GM12878 (cell line): Measurements from ENCODE around the gene NLRP7. TPM values are rescaled to one million over a fixed set of nuclear protein-coding genes. Genes with fewer than 3 reads are reported as not detected.

ENCODE experiments used
- ATAC-seq: fragments of 200-7000 bp; cut with Tn5 transposase; 3 replicates; pipeline ENCODE4 v1.9.1; 2020; ENCODE audit warnings: mild to moderate bottlenecking, moderate library complexity
- BruUV-seq: library from RNA; stranded (reverse); fragments of 400-500 nt; replicated peaks from 2 replicates; lab custom pipeline; 2021; lab: Mats Ljungman, UMichigan
- CTCF ChIA-PET: fragments of 300-600 bp; sonication (Branson Sonifier 250); formaldehyde crosslinking; extraction: SDS; loops from one replicate; lab custom pipeline; 2021; ENCODE audit warnings: inconsistent platforms; lab: Yijun Ruan, JAX
- POLR2A ChIA-PET: fragments of 350-600 bp; formaldehyde crosslinking; extraction: SDS; loops from one replicate; lab custom pipeline; 2021; ENCODE audit warnings: inconsistent platforms; lab: Charles Lee
- RAD21 ChIA-PET: fragments of 300-600 bp; sonication (Branson Sonifier 250); formaldehyde crosslinking; loops from one replicate; lab custom pipeline; 2023; ENCODE audit warnings: antibody characterized with exemption; ENCODE audit not compliant: unreplicated experiment; lab: Charles Lee
- SMC1A ChIA-PET: fragments of 300-600 bp; sonication (Branson Sonifier 250); formaldehyde crosslinking; loops from one replicate; lab custom pipeline; 2023; ENCODE audit not compliant: unreplicated experiment, uncharacterized antibody; lab: Charles Lee
- DNase-seq: peaks from one replicate; pipeline ENCODE4 v3.0.0-alpha.2; 2011; ENCODE audit warnings: low read depth, low spot score
- FAIRE-seq: peaks from 3 replicates; lab custom pipeline; 2011; peaks lifted over from hg19 to GRCh38; lab: Jason Lieb, UNC
- H2AFZ ChIP-seq: 2 replicates; pipeline ENCODE4 v1.6.0; 2011; ENCODE audit warnings: low read depth, low read length, control low read depth; ENCODE audit not compliant: control insufficient read depth
- H3K27ac ChIP-seq: 2 replicates; pipeline ENCODE4 v1.5.1; 2011; ENCODE audit warnings: control low read depth; ENCODE audit not compliant: control insufficient read depth, insufficient read depth
- H3K27me3 ChIP-seq, 2 experiments: replicated peaks in 1 of 2; 2 replicates each; pipeline versions ENCODE4 v1.6.0 to v1.6.1; 2011; ENCODE audit warnings: low read length in 1 of 2; ENCODE audit not compliant: control insufficient read depth in 2 of 2, insufficient read depth in 2 of 2
- H3K36me3 ChIP-seq, 2 experiments: 2 replicates each; pipeline ENCODE4 v1.5.1; 2011; ENCODE audit warnings: low read length in 1 of 2; ENCODE audit not compliant: control insufficient read depth in 2 of 2, insufficient read depth in 2 of 2
- H3K4me1 ChIP-seq: 2 replicates; pipeline ENCODE4 v1.6.1; 2011; ENCODE audit warnings: mild to moderate bottlenecking, low read length, moderate library complexity, mixed read lengths; ENCODE audit not compliant: control insufficient read depth, insufficient read depth
- H3K4me2 ChIP-seq: 2 replicates; pipeline ENCODE4 v1.6.0; 2011; ENCODE audit warnings: control low read depth; ENCODE audit not compliant: control insufficient read depth, insufficient read depth
- H3K4me3 ChIP-seq: fragments of 200-600 bp; sonication (generic); 2 replicates; pipeline ENCODE4 v1.5.1; 2016
- H3K79me2 ChIP-seq: 2 replicates; pipeline ENCODE4 v1.6.0; 2011; ENCODE audit warnings: low read length; ENCODE audit not compliant: control insufficient read depth, insufficient read depth
- H3K9ac ChIP-seq: 2 replicates; pipeline ENCODE4 v1.8.0; 2011; ENCODE audit warnings: low read length, control low read depth, mixed read lengths; ENCODE audit not compliant: control insufficient read depth, insufficient read depth
- H3K9me3 ChIP-seq: replicated peaks from 3 replicates; pipeline ENCODE4 v1.5.1; 2011; ENCODE audit warnings: mild to moderate bottlenecking, low read length; ENCODE audit not compliant: control insufficient read depth, insufficient read depth
- H4K20me1 ChIP-seq: 2 replicates; pipeline ENCODE4 v1.6.0; 2011; ENCODE audit not compliant: control insufficient read depth, insufficient read depth
- BRCA1 ChIP-seq: IDR thresholded peaks from 2 replicates; pipeline ENCODE4 v1.6.1; 2011; ENCODE audit warnings: low read depth, low read length, improper control_type of control experiment
- CHD2 ChIP-seq: IDR thresholded peaks from 2 replicates; pipeline ENCODE4 v1.6.1; 2011; ENCODE audit warnings: low read depth, low read length, improper control_type of control experiment, borderline replicate concordance
- MEF2B ChIP-seq: fragments of 450-650 bp; IDR thresholded peaks from 2 replicates; pipeline ENCODE4 v1.6.1; 2018; ENCODE audit warnings: mild to moderate bottlenecking, moderate library complexity; ENCODE audit not compliant: partially characterized antibody, poor library complexity, severe bottlenecking
- WGBS: methylation state at CpG from one replicate; pipeline ENCODE4 v1.1.6; 2016; ENCODE audit warnings: low lambda C conversion rate; ENCODE audit not compliant: insufficient replicate concordance, insufficient coverage; ENCODE audit errors: missing lambda C conversion rate; 5-methylcytosine and 5-hydroxymethylcytosine counted together
- in situ Hi-C: fragments of 300-500 bp; cut with MboI; formaldehyde crosslinking; loops from 9 replicates; pipeline ENCODE4 v1.14.3; 2018; ENCODE audit warnings: mixed read lengths
- intact Hi-C: fragments of 100-400 bp; cut with micrococcal nuclease; formaldehyde crosslinking; loops from one replicate; pipeline ENCODE4 v1.14.2; 2022; ENCODE audit not compliant: unreplicated experiment
- polyA plus RNA-seq, 11 experiments: library from polyadenylated mRNA; depleted of rRNA in 4 of 11; unstranded in 6 of 11; stranded (reverse) in 5 of 11; fragments of >200 nt; fragmentation: Nextera tagmentation in 4 of 11; fragmentation: Illumina TruSeq in 1 of 11; extraction: Ambion mirVana in 4 of 11; extraction: Trizol in 1 of 11; gene quantifications; 1 replicate in 1 of 11; 2 replicates in 10 of 11; pipeline versions ENCODE4 v1.2.1 to v1.2.3, GENCODE V29; 2011 to 2016; ENCODE audit warnings: inconsistent platforms in 2 of 11, missing spikeins in 2 of 11, low read depth in 1 of 11
- total RNA-seq, 4 experiments: library from RNA; depleted of rRNA in 3 of 4; stranded (reverse); fragments of >200 nt in 3 of 4; fragmentation: Illumina TruSeq in 1 of 4; extraction: Trizol in 1 of 4; gene quantifications; 2 replicates each; pipeline versions ENCODE4 v1.2.1 to v1.2.3, GENCODE V29; 2013 to 2021
- TF ChIP-seq, protein P1 (sequence below): fragments of 450-650 bp; formaldehyde crosslinking; IDR thresholded peaks from 2 replicates; pipeline ENCODE4 v1.4.0; 2022; ENCODE audit warnings: mild to moderate bottlenecking, moderate library complexity
- TF ChIP-seq, protein P2 (sequence below): fragments of 450-650 bp; IDR thresholded peaks from 2 replicates; pipeline ENCODE4 v1.6.1; 2017; ENCODE audit warnings: mild to moderate bottlenecking
- TF ChIP-seq, protein P3 (sequence below): IDR thresholded peaks from 2 replicates; pipeline ENCODE4 v1.6.1; 2012; ENCODE audit warnings: low read depth, low read length, improper control_type of control experiment

NLRP7 gene
- total and polyA plus RNA-seq, 10 of the 15 experiments (the other 5 are each of a cell fraction or from before 2014, with no cell fraction given) = 0.08 to 3.4 (median 0.31) TPM

DNA sequence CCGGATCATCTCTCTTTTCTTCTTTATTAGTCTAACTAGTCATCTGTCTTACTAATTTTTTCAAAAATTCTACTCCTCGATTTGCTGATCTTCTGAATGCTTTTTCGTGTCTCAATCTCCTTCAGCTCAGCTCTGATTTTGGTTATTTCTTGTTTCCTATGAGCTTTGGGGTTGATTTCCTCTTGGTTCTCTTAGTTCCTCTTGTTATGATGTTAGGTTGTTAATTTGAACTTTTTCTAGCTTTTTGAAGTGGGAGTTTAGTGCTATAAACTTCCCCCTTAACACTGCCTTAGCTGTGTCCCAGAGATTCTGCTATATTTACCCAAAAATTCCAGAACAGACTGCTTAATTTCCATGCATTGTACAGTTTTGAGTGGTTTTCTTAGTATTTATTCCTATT, 69.9 kb downstream of the NLRP7 start:
- H3K9me3 ChIP-seq = no peaks in the 10 kb centered on the region
- in situ Hi-C loops (no loop called here), intact Hi-C loops (no loop called here)
- H3K4me2 ChIP-seq = no peak overlapping the region
- no peak overlapping the region for H3K27ac ChIP-seq
- ChIA-PET CTCF (interaction anchor here (0.9 kb wide), 1 partner anchor 81 kb away, joined by 3 read pairs; no protein-coding TSS in a partner anchor), RAD21 (no interaction called here), POLR2A (no interaction called here), SMC1A (no interaction called here)
- H3K27me3 ChIP-seq = no peaks in the 10 kb centered on the region; a peak in 1 of 4 replicates
- H3K9ac ChIP-seq = no peak overlapping the region
- H2AFZ ChIP-seq = no peak overlapping the region
- WGBS = 10% methylated on average over 3 of the region's 3 CpGs
- no peak overlapping the region for H3K4me3 ChIP-seq
- no peak for DNase-seq
- BruUV-seq = no TSS peak
- H3K79me2 ChIP-seq = no peaks in the 10 kb centered on the region
- TF ChIP-seq MEF2B = no peak
- TF ChIP-seq BRCA1 = no peak
- TF ChIP-seq CHD2 = no peak
- TF ChIP-seq, protein P1, sequence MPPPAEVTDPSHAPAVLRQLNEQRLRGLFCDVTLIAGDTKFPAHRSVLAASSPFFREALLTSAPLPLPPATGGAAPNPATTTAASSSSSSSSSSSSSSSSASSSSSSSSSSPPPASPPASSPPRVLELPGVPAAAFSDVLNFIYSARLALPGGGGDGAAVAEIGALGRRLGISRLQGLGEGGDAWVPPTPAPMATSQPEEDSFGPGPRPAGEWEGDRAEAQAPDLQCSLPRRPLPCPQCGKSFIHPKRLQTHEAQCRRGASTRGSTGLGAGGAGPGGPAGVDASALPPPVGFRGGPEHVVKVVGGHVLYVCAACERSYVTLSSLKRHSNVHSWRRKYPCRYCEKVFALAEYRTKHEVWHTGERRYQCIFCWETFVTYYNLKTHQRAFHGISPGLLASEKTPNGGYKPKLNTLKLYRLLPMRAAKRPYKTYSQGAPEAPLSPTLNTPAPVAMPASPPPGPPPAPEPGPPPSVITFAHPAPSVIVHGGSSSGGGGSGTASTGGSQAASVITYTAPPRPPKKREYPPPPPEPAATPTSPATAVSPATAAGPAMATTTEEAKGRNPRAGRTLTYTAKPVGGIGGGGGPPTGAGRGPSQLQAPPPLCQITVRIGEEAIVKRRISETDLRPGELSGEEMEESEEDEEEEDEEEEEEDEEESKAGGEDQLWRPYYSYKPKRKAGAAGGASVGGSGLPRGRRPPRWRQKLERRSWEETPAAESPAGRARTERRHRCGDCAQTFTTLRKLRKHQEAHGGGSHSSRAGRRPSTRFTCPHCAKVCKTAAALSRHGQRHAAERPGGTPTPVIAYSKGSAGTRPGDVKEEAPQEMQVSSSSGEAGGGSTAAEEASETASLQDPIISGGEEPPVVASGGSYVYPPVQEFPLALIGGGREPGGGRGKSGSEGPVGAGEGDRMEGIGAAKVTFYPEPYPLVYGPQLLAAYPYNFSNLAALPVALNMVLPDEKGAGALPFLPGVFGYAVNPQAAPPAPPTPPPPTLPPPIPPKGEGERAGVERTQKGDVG (CRISPR knock-in tag) = no peak
- TF ChIP-seq, protein P2, sequence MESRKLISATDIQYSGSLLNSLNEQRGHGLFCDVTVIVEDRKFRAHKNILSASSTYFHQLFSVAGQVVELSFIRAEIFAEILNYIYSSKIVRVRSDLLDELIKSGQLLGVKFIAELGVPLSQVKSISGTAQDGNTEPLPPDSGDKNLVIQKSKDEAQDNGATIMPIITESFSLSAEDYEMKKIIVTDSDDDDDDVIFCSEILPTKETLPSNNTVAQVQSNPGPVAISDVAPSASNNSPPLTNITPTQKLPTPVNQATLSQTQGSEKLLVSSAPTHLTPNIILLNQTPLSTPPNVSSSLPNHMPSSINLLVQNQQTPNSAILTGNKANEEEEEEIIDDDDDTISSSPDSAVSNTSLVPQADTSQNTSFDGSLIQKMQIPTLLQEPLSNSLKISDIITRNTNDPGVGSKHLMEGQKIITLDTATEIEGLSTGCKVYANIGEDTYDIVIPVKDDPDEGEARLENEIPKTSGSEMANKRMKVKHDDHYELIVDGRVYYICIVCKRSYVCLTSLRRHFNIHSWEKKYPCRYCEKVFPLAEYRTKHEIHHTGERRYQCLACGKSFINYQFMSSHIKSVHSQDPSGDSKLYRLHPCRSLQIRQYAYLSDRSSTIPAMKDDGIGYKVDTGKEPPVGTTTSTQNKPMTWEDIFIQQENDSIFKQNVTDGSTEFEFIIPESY = no peak
- TF ChIP-seq, protein P3, sequence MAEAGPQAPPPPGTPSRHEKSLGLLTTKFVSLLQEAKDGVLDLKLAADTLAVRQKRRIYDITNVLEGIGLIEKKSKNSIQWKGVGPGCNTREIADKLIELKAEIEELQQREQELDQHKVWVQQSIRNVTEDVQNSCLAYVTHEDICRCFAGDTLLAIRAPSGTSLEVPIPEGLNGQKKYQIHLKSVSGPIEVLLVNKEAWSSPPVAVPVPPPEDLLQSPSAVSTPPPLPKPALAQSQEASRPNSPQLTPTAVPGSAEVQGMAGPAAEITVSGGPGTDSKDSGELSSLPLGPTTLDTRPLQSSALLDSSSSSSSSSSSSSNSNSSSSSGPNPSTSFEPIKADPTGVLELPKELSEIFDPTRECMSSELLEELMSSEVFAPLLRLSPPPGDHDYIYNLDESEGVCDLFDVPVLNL = no peak
- no peaks in the 10 kb centered on the region for H3K4me1 ChIP-seq
- no peak for ATAC-seq
- H4K20me1 ChIP-seq = no peaks in the 10 kb centered on the region
- no peak for FAIRE-seq
- H3K36me3 ChIP-seq = no peaks in the 10 kb centered on the region
